PFSK-1 (cell line): ENCODE results near the gene SEC61A1. TPM values are rescaled to one million over a fixed set of nuclear protein-coding genes. Genes with fewer than 3 reads are reported as not detected.

ENCODE experiments used
- FOXP2 ChIP-seq: optimal IDR thresholded peaks from 2 replicates; pipeline ENCODE3; 2011; ENCODE audit warnings: borderline replicate concordance, control low read depth, inconsistent platforms; ENCODE audit not compliant: insufficient read depth; ENCODE audit errors: extremely low read length, extremely low read depth
- POLR2AphosphoS5 ChIP-seq: IDR thresholded peaks from 2 replicates; pipeline ENCODE4 v1.6.1; 2012; ENCODE audit warnings: low read depth, mild to moderate bottlenecking, control low read depth, low read length, moderate library complexity
- REST ChIP-seq, 2 experiments: IDR thresholded peaks; 2 replicates each; pipeline versions ENCODE4 v1.6.1 to v1.8.0; 2011 to 2012; ENCODE audit warnings: low read depth in 2 of 2, low read length in 2 of 2, control low read depth in 1 of 2, inconsistent platforms in 1 of 2, mild to moderate bottlenecking in 1 of 2, moderate library complexity in 1 of 2; ENCODE audit not compliant: insufficient read depth in 1 of 2
- SIN3A ChIP-seq: IDR thresholded peaks from 2 replicates; pipeline ENCODE4 v1.6.1; 2012; ENCODE audit warnings: mild to moderate bottlenecking, low read length, moderate library complexity, borderline replicate concordance; ENCODE audit not compliant: insufficient read depth
- TAF1 ChIP-seq: IDR thresholded peaks from 2 replicates; pipeline ENCODE4 v1.6.1; 2012; ENCODE audit warnings: low read length, control low read depth, borderline replicate concordance; ENCODE audit not compliant: insufficient read depth
- polyA plus RNA-seq: library from polyadenylated mRNA; unstranded; fragments of >200 nt; gene quantifications from one replicate; pipeline ENCODE4 v1.2.1, GENCODE V29; 2012; ENCODE audit warnings: low read depth, missing spikeins; ENCODE audit not compliant: insufficient read length

Gene SEC61A1
- polyA plus RNA-seq: 106 TPM

- TF ChIP-seq TAF1 (0 out of 2 replicates have a peak, but pooled peaks have one; percentile 53), POLR2AphosphoS5 (peak; percentile 47; the same call in 1 of the 2 replicates), FOXP2 (peak; percentile 81), REST (IDR thresholded peaks at IDR 0.05; ENCODE audit: insufficient read depth in 1 of 2, low read depth in 2 of 2, low read length in 2 of 2) (no peak), SIN3A (0 out of 2 replicates have a peak, but pooled peaks have one; percentile 5)
Observed at GRCh38 chr3:128051837-128052594, at the start of gene SEC61A1. Gene SEC61A1, plus strand, starts transcription at chr3:128052437. Its CDS starts 116 bp downstream, at chr3:128052553.

GRCh38 chr3:128004661-128005060 lies 47.6 kb upstream of the SEC61A1 start:
- no peak for TF ChIP-seq SIN3A
- TF ChIP-seq FOXP2: no peak
- TF ChIP-seq TAF1: no peak
- no peak for TF ChIP-seq REST (IDR thresholded peaks at IDR 0.05; ENCODE audit: insufficient read depth in 1 of 2, low read depth in 2 of 2, low read length in 2 of 2)
- no peak for TF ChIP-seq POLR2AphosphoS5

- TF ChIP-seq FOXP2: no peak
- no peak for TF ChIP-seq SIN3A
- TF ChIP-seq REST (IDR thresholded peaks at IDR 0.05; ENCODE audit: insufficient read depth in 1 of 2, low read depth in 2 of 2, low read length in 2 of 2): no peak
- no peak for TF ChIP-seq POLR2AphosphoS5
Observed at GRCh38 chr3:128006061-128007032, 45.9 kb upstream of the SEC61A1 start.

GRCh38 chr3:128007033-128007424 lies 45.2 kb upstream of the SEC61A1 start:
- TF ChIP-seq SIN3A (no peak), TAF1 (no peak), REST (IDR thresholded peaks at IDR 0.05; ENCODE audit: insufficient read depth in 1 of 2, low read depth in 2 of 2, low read length in 2 of 2) (no peak), POLR2AphosphoS5 (no peak), FOXP2 (no peak)
